CD14-positive monocyte (primary cell): ENCODE results near the gene IZUMO2. TPM values are rescaled to one million over a fixed set of nuclear protein-coding genes. Genes with fewer than 3 reads are reported as not detected.
"Not testable (repeated sequence)": the region's sequence is repeated elsewhere in the genome, so short reads cannot be mapped to it uniquely, and the experiment has no call there.

Source experiments
- DNase-seq, 3 donors: peaks; one replicate each; pipeline ENCODE4 v3.0.0-alpha.2; 2011 to 2022
- H2AFZ ChIP-seq: 2 replicates; pipeline ENCODE4 v1.6.0; 2012; ENCODE audit warnings: mild to moderate bottlenecking, low read depth, low read length, inconsistent platforms; ENCODE audit not compliant: insufficient read depth, poor library complexity, severe bottlenecking
- H3K27ac ChIP-seq, 2 donors: 1 replicate in 1 of 2; 2 replicates in 1 of 2; pipeline ENCODE4 v1.5.1; 2012 to 2013; ENCODE audit warnings: low read length in 2 of 2, control low read depth in 1 of 2, inconsistent platforms in 1 of 2, low read depth in 1 of 2, mild to moderate bottlenecking in 1 of 2
- H3K27me3 ChIP-seq, 2 donors: one replicate each; pipeline versions ENCODE4 v1.6.0 to v1.6.1; 2011 to 2013; ENCODE audit warnings: low read length in 2 of 2; ENCODE audit not compliant: control insufficient read depth in 2 of 2, insufficient read depth in 2 of 2
- H3K36me3 ChIP-seq, 2 donors: replicated peaks in 1 of 2; 1 replicate in 1 of 2; 2 replicates in 1 of 2; pipeline versions ENCODE4 v1.5.1 to v1.6.1; 2012 to 2013; ENCODE audit warnings: low read length in 2 of 2, control low read depth in 1 of 2, inconsistent platforms in 1 of 2, mild to moderate bottlenecking in 1 of 2; ENCODE audit not compliant: insufficient read depth in 2 of 2, control insufficient read depth in 1 of 2
- H3K4me1 ChIP-seq, 2 donors: 1 replicate in 1 of 2; 2 replicates in 1 of 2; pipeline versions ENCODE4 v1.5.1 to v1.6.1; 2012 to 2013; ENCODE audit warnings: low read length in 2 of 2, control low read depth in 1 of 2, inconsistent platforms in 1 of 2, mild to moderate bottlenecking in 1 of 2, moderate library complexity in 1 of 2; ENCODE audit not compliant: insufficient read depth in 2 of 2, control insufficient read depth in 1 of 2
- H3K4me2 ChIP-seq: replicated peaks from 2 replicates; pipeline ENCODE3; 2012; ENCODE audit warnings: low read length, moderate library complexity, mild to moderate bottlenecking; ENCODE audit not compliant: poor library complexity, severe bottlenecking; ENCODE audit errors: extremely low read depth
- H3K4me3 ChIP-seq, 3 experiments: fragments of 200-600 bp in 1 of 3; sonication (generic) in 1 of 3; replicated peaks in 1 of 3; 1 replicate in 2 of 3; 2 replicates in 1 of 3; pipeline ENCODE4 v1.5.1; 2011 to 2013; ENCODE audit warnings: low read length in 3 of 3, mild to moderate bottlenecking in 3 of 3, control low read depth in 2 of 3, low read depth in 2 of 3, inconsistent platforms in 1 of 3, moderate library complexity in 1 of 3
- H3K79me2 ChIP-seq: 2 replicates; pipeline ENCODE4 v1.6.0; 2012; ENCODE audit warnings: mild to moderate bottlenecking, control low read depth, inconsistent platforms, low read length, moderate library complexity; ENCODE audit not compliant: insufficient read depth
- H3K9ac ChIP-seq: 2 replicates; pipeline ENCODE4 v1.6.0; 2017; ENCODE audit warnings: low read length, mild to moderate bottlenecking; ENCODE audit not compliant: insufficient read depth, poor library complexity, severe bottlenecking
- H3K9me3 ChIP-seq, 2 donors: replicated peaks in 1 of 2; 1 replicate in 1 of 2; 2 replicates in 1 of 2; pipeline versions ENCODE4 v1.5.1 to v1.6.1; 2012 to 2013; ENCODE audit warnings: low read length in 2 of 2, control low read depth in 1 of 2; ENCODE audit not compliant: control insufficient read depth in 1 of 2, insufficient read depth in 1 of 2
- H4K20me1 ChIP-seq: 2 replicates; pipeline ENCODE4 v1.6.0; 2012; ENCODE audit warnings: mild to moderate bottlenecking, low read length, control low read depth, moderate library complexity; ENCODE audit not compliant: insufficient read depth
- H3K27ac Mint-ChIP-seq, 7 donors: one replicate each; pipeline ENCODE4 v1.8.0; 2020; ENCODE audit warnings: mild to moderate bottlenecking in 7 of 7, mixed read lengths in 7 of 7, moderate library complexity in 6 of 7, inconsistent platforms in 2 of 7
- H3K27me3 Mint-ChIP-seq, 3 donors: one replicate each; pipeline ENCODE4 v1.8.0; 2021 to 2022; ENCODE audit warnings: low read depth in 3 of 3, mild to moderate bottlenecking in 3 of 3, mixed read lengths in 3 of 3, moderate library complexity in 3 of 3, inconsistent platforms in 1 of 3
- H3K36me3 Mint-ChIP-seq, 2 donors: one replicate each; pipeline ENCODE4 v1.8.0; 2020; ENCODE audit warnings: mixed read lengths in 2 of 2, inconsistent platforms in 1 of 2, mild to moderate bottlenecking in 1 of 2
- H3K4me1 Mint-ChIP-seq: one replicate; pipeline ENCODE4 v1.8.0; 2020; ENCODE audit warnings: mild to moderate bottlenecking, mixed read lengths
- H3K4me3 Mint-ChIP-seq, 2 donors: one replicate each; pipeline ENCODE4 v1.8.0; 2020; ENCODE audit warnings: mild to moderate bottlenecking in 2 of 2, mixed read lengths in 2 of 2, moderate library complexity in 1 of 2
- H3K9me3 Mint-ChIP-seq, 7 donors: one replicate each; pipeline ENCODE4 v1.8.0; 2020 to 2022; ENCODE audit warnings: mixed read lengths in 7 of 7, mild to moderate bottlenecking in 6 of 7, moderate library complexity in 6 of 7, inconsistent platforms in 2 of 7
- CTCF ChIP-seq: fragments of 200-600 bp; IDR thresholded peaks from one replicate; pipeline ENCODE4 v1.8.0; 2022; ENCODE audit warnings: antibody characterized with exemption, mild to moderate bottlenecking
- WGBS: methylation state at CpG from one replicate; pipeline ENCODE4 v1.1.5; 2013; ENCODE audit warnings: missing lambda C conversion rate; ENCODE audit not compliant: insufficient coverage; 5-methylcytosine and 5-hydroxymethylcytosine counted together
- intact Hi-C, 2 donors: fragments of 100-400 bp; cut with micrococcal nuclease; formaldehyde crosslinking; loops; one replicate each; pipeline versions ENCODE4 v1.15.0 to v1.15.1; 2023
- polyA plus RNA-seq, 3 donors: library from polyadenylated mRNA; depleted of rRNA in 1 of 3; unstranded in 2 of 3; stranded (reverse) in 1 of 3; fragments of 300-500 nt in 2 of 3; fragments of >200 nt in 1 of 3; fragmentation: Illumina TruSeq in 2 of 3; gene quantifications; 1 replicate in 2 of 3; 2 replicates in 1 of 3; pipeline ENCODE4 v1.2.3, GENCODE V29; 2012 to 2021

IZUMO2 gene
- polyA plus RNA-seq, 3 donors: not detected

DNA sequence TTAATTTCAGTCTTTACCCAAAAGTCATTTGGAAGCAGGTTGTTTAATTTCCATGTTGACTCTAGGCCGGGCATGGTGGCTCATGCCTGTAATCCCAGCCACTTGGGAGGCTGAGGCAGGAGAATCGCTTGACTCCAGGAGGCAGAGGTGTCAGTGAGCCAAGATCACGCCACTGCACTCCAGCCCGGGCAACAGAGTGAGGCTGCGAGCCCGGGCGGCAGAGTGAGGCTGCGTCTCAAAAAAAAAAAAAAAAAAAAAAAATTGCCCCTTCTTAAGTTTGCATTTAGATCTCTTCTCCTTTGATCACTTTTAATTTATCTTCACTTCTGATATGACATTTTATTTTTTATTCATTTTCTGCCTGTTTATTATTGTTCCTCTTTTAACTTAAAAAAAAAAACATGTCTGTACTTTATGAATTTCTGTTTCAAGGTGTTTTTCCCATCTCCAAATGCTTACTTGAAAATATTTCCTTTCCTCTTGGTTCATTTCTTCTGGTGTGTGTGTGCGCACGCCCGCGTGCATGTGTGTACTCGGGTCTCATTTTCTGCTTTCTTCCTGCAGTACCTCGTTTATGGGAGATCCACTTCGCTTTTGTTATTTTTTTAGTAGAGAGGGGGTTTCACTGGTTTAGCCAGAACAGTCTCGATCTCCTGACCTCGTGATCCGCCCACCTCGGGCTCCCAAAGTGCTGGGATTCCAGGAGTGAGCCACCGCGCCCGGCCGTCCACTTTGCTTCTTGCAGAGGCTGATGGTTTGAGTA lies 26.3 kb downstream of the IZUMO2 start:
- H3K4me3 Mint-ChIP-seq, intact Hi-C loops: not testable (repeated sequence)

DNA sequence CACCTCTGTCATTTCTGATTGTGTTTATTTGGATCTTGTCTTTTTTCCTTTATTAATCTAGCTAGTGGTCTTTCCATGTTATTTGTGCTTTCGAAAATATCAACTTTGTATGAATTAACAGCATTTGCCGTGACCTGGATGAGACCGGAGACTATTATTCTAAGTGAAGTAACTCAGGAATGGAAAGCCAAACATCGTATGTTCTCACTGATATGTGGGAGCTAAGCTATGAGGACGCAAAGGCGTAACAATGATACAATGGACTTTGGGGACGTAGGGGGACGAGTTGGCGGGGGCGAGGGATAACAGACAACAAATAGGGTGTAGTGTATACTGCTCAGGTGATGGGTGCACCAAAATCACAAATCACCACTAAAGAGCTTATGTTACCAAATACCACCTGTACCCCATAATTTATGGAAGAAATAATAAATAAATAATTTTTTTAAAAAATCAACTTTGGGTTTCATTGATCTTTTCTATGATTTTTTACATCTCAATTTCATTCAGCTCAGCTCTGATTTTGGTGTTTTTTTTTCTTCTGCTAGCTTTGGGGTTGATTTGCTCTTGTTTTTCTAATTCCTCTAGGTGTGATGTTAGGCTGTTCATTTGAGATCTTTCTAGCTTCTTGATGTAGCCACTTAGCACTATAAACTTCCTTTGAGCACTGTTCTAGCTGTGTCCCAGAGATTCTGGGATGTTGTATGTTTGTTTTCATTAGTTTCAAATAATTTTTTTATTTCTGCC lies 27.1 kb downstream of the IZUMO2 start:
- H3K9ac ChIP-seq, H3K9me3 ChIP-seq, H3K4me3 ChIP-seq, H3K79me2 ChIP-seq, H3K36me3 Mint-ChIP-seq, H3K4me3 Mint-ChIP-seq, H3K27ac Mint-ChIP-seq, H3K4me2 ChIP-seq, H2AFZ ChIP-seq, H3K4me1 ChIP-seq, H4K20me1 ChIP-seq, intact Hi-C loops, H3K4me1 Mint-ChIP-seq, H3K36me3 ChIP-seq, H3K27me3 ChIP-seq, H3K27me3 Mint-ChIP-seq, H3K27ac ChIP-seq, H3K9me3 Mint-ChIP-seq: not testable (repeated sequence)
- DNase-seq: peak in 1 of 3 donors; percentile 17
- WGBS: 93% methylated on average over 9 of the region's 10 CpGs

More for the DNA sequence above, 26.3 kb downstream of the IZUMO2 start:
- not testable (repeated sequence) for H3K9me3 Mint-ChIP-seq, H3K27ac ChIP-seq, H3K27me3 Mint-ChIP-seq, H3K4me1 ChIP-seq, H3K4me2 ChIP-seq, H3K9ac ChIP-seq, H3K4me3 ChIP-seq, H3K79me2 ChIP-seq, H3K36me3 ChIP-seq, DNase-seq, H3K27me3 ChIP-seq, H3K9me3 ChIP-seq, H3K36me3 Mint-ChIP-seq, H3K27ac Mint-ChIP-seq, H4K20me1 ChIP-seq, H3K4me1 Mint-ChIP-seq
- peak overlapping the region; percentile 32 for H2AFZ ChIP-seq
- peak; percentile 33 for TF ChIP-seq CTCF
- WGBS: 62% methylated on average over 15 of the region's 23 CpGs
